Panc1 (cell line): Measurements from ENCODE around the gene CPOX.

ENCODE experiments used
- POLR2AphosphoS5 ChIP-seq: IDR thresholded peaks from 2 replicates; pipeline ENCODE4 v1.6.1; 2012; ENCODE audit warnings: mild to moderate bottlenecking, low read depth, low read length, moderate library complexity
- SIN3A ChIP-seq: IDR thresholded peaks from 2 replicates; pipeline ENCODE4 v1.6.1; 2012; ENCODE audit warnings: low read depth, mild to moderate bottlenecking, low read length, moderate library complexity, borderline replicate concordance; ENCODE audit not compliant: insufficient read depth
- TCF7L2 ChIP-seq: IDR thresholded peaks from 2 replicates; pipeline ENCODE4 v1.6.1; 2011; ENCODE audit warnings: mild to moderate bottlenecking, low read depth, low read length, inconsistent platforms
- TF ChIP-seq, protein P1 (sequence below): fragments of 450-650 bp; IDR thresholded peaks from 2 replicates; pipeline ENCODE4 v1.5.1; 2017; ENCODE audit warnings: mild to moderate bottlenecking
- TF ChIP-seq, protein P2 (sequence below), 2 experiments: IDR thresholded peaks; 2 replicates each; pipeline ENCODE4 v1.6.1; 2011 to 2012; ENCODE audit warnings: low read depth in 2 of 2, control low read depth in 1 of 2, low read length in 1 of 2, mild to moderate bottlenecking in 1 of 2, moderate library complexity in 1 of 2; ENCODE audit not compliant: insufficient read depth in 1 of 2

- no peak for TF ChIP-seq POLR2AphosphoS5
- TF ChIP-seq, protein P1, sequence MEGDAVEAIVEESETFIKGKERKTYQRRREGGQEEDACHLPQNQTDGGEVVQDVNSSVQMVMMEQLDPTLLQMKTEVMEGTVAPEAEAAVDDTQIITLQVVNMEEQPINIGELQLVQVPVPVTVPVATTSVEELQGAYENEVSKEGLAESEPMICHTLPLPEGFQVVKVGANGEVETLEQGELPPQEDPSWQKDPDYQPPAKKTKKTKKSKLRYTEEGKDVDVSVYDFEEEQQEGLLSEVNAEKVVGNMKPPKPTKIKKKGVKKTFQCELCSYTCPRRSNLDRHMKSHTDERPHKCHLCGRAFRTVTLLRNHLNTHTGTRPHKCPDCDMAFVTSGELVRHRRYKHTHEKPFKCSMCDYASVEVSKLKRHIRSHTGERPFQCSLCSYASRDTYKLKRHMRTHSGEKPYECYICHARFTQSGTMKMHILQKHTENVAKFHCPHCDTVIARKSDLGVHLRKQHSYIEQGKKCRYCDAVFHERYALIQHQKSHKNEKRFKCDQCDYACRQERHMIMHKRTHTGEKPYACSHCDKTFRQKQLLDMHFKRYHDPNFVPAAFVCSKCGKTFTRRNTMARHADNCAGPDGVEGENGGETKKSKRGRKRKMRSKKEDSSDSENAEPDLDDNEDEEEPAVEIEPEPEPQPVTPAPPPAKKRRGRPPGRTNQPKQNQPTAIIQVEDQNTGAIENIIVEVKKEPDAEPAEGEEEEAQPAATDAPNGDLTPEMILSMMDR: no peak
- TF ChIP-seq, protein P2, sequence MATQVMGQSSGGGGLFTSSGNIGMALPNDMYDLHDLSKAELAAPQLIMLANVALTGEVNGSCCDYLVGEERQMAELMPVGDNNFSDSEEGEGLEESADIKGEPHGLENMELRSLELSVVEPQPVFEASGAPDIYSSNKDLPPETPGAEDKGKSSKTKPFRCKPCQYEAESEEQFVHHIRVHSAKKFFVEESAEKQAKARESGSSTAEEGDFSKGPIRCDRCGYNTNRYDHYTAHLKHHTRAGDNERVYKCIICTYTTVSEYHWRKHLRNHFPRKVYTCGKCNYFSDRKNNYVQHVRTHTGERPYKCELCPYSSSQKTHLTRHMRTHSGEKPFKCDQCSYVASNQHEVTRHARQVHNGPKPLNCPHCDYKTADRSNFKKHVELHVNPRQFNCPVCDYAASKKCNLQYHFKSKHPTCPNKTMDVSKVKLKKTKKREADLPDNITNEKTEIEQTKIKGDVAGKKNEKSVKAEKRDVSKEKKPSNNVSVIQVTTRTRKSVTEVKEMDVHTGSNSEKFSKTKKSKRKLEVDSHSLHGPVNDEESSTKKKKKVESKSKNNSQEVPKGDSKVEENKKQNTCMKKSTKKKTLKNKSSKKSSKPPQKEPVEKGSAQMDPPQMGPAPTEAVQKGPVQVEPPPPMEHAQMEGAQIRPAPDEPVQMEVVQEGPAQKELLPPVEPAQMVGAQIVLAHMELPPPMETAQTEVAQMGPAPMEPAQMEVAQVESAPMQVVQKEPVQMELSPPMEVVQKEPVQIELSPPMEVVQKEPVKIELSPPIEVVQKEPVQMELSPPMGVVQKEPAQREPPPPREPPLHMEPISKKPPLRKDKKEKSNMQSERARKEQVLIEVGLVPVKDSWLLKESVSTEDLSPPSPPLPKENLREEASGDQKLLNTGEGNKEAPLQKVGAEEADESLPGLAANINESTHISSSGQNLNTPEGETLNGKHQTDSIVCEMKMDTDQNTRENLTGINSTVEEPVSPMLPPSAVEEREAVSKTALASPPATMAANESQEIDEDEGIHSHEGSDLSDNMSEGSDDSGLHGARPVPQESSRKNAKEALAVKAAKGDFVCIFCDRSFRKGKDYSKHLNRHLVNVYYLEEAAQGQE (IDR thresholded peaks at IDR 0.05; ENCODE audit: insufficient read depth in 1 of 2, low read depth in 2 of 2, low read length in 1 of 2): no peak
- no peak for TF ChIP-seq TCF7L2
- no peak for TF ChIP-seq SIN3A
These were observed 20.2 kb upstream of the CPOX start for GRCh38 chr3:98613616-98614015.
